Caco-2 (cell line): ENCODE measurements around the gene ANO10. TPM values are rescaled to one million over a fixed set of nuclear protein-coding genes. Genes with fewer than 3 reads are reported as not detected.

Source experiments
- BruUV-seq: library from RNA; stranded (reverse); fragments of 400-500 nt; replicated peaks from 2 replicates; lab custom pipeline; 2021; lab: Mats Ljungman, UMichigan
- CTCF ChIA-PET: fragments of 300-600 bp; sonication (Branson Sonifier 250); formaldehyde crosslinking; loops from one replicate; lab custom pipeline; 2022; ENCODE audit warnings: antibody characterized with exemption; lab: Charles Lee
- POLR2A ChIA-PET: fragments of 300-600 bp; sonication (Branson Sonifier 250); formaldehyde crosslinking; loops from one replicate; lab custom pipeline; 2022; ENCODE audit warnings: antibody characterized with exemption; lab: Charles Lee
- DNase-seq, 2 experiments: peaks; one replicate each; pipeline versions ENCODE4 v3.0.0 to v3.0.0-alpha.2; 2020 to 2022
- H3K27me3 ChIP-seq: replicated peaks from 2 replicates; pipeline ENCODE4 v1.6.0; 2011; ENCODE audit warnings: low read length; ENCODE audit not compliant: control insufficient read depth, insufficient read depth
- H3K36me3 ChIP-seq: 2 replicates; pipeline ENCODE4 v1.5.1; 2011; ENCODE audit warnings: low read length; ENCODE audit not compliant: control insufficient read depth, insufficient read depth
- H3K4me1 ChIP-seq: fragments of 250-450 bp; sonication (Bioruptor Pico); 2 replicates; pipeline ENCODE4 v1.5.1; 2020; ENCODE audit warnings: mild to moderate bottlenecking
- H3K4me3 ChIP-seq: 2 replicates; pipeline ENCODE4 v1.5.1; 2011; ENCODE audit warnings: low read depth, mild to moderate bottlenecking, control low read depth, low read length
- H3K9me3 ChIP-seq: fragments of 250-450 bp; sonication (Bioruptor Pico); 2 replicates; pipeline ENCODE4 v1.5.1; 2020; ENCODE audit warnings: mild to moderate bottlenecking, moderate library complexity
- H3K27ac Mint-ChIP-seq: one replicate; pipeline ENCODE4 v1.8.0; 2022; ENCODE audit warnings: mixed read lengths; ENCODE audit not compliant: unreplicated experiment
- H3K27me3 Mint-ChIP-seq: one replicate; pipeline ENCODE4 v1.8.0; 2022; ENCODE audit warnings: mixed read lengths; ENCODE audit not compliant: insufficient read depth, unreplicated experiment
- H3K36me3 Mint-ChIP-seq: one replicate; pipeline ENCODE4 v1.8.0; 2022; ENCODE audit warnings: mild to moderate bottlenecking, mixed read lengths; ENCODE audit not compliant: insufficient read depth, unreplicated experiment
- H3K4me1 Mint-ChIP-seq: one replicate; pipeline ENCODE4 v1.8.0; 2022; ENCODE audit warnings: low read depth, mixed read lengths; ENCODE audit not compliant: unreplicated experiment
- H3K4me3 Mint-ChIP-seq: one replicate; pipeline ENCODE4 v1.8.0; 2022; ENCODE audit warnings: mild to moderate bottlenecking, moderate library complexity, mixed read lengths; ENCODE audit not compliant: unreplicated experiment
- H3K9me3 Mint-ChIP-seq: one replicate; pipeline ENCODE4 v1.8.0; 2022; ENCODE audit warnings: mixed read lengths; ENCODE audit not compliant: unreplicated experiment
- CTCF ChIP-seq, 2 experiments: fragments of 200-600 bp in 1 of 2; IDR thresholded peaks; 1 replicate in 1 of 2; 2 replicates in 1 of 2; pipeline versions ENCODE4 v1.5.1 to v1.8.0; 2011 to 2022; ENCODE audit warnings: antibody characterized with exemption in 1 of 2, control low read depth in 1 of 2, inconsistent platforms in 1 of 2, low read depth in 1 of 2, low read length in 1 of 2, mild to moderate bottlenecking in 1 of 2, moderate library complexity in 1 of 2; ENCODE audit not compliant: insufficient read depth in 1 of 2, severe bottlenecking in 1 of 2, unreplicated experiment in 1 of 2
- intact Hi-C: fragments of 100-400 bp; cut with micrococcal nuclease; formaldehyde crosslinking; loops from one replicate; pipeline ENCODE4 v1.10.0; 2022; ENCODE audit not compliant: unreplicated experiment
- total RNA-seq: library from RNA; stranded (reverse); gene quantifications from 2 replicates; pipeline ENCODE4 v1.2.3, GENCODE V29; 2022

The ANO10 gene
- total RNA-seq, 1 experiment from 2014 or later = 24.1 TPM

- Mint-ChIP-seq H3K36me3 (peaks cover 57% of the 10 kb centered on the region), H3K27me3 (no peaks in the 10 kb centered on the region), H3K27ac (no peak overlapping the region), H3K4me1 (no peaks in the 10 kb centered on the region), H3K4me3 (no peak overlapping the region), H3K9me3 (peaks cover 36% of the 10 kb centered on the region)
- H3K4me3 ChIP-seq = no peak overlapping the region
- POLR2A ChIA-PET = interaction anchor here (0.5 kb wide), 1 partner anchor 50 kb away, joined by 3 read pairs; no protein-coding TSS in a partner anchor
- H3K4me1 ChIP-seq = no peaks in the 10 kb centered on the region
- BruUV-seq = no TSS peak
- intact Hi-C loops = no loop called here
- H3K9me3 ChIP-seq = peaks cover 16% of the 10 kb centered on the region; the same call in 1 of the 2 replicates
- DNase-seq = no peak
- CTCF ChIA-PET = no interaction called here
- no peaks in the 10 kb centered on the region for H3K36me3 ChIP-seq
- TF ChIP-seq CTCF (IDR thresholded peaks at IDR 0.05; ENCODE audit: insufficient read depth in 1 of 2, low read depth in 1 of 2, low read length in 1 of 2, severe bottlenecking in 1 of 2, unreplicated experiment in 1 of 2) = no peak
- no peaks in the 10 kb centered on the region for H3K27me3 ChIP-seq
These were observed 268.4 kb downstream of the ANO10 start for GRCh38 chr3:43353393-43353792.

- Mint-ChIP-seq H3K36me3 (peaks cover 80% of the 10 kb centered on the region), H3K27ac (no peak overlapping the region), H3K9me3 (peaks cover 32% of the 10 kb centered on the region), H3K4me1 (no peaks in the 10 kb centered on the region), H3K4me3 (no peak overlapping the region), H3K27me3 (no peaks in the 10 kb centered on the region)
- DNase-seq = no peak
- Histone ChIP-seq H3K4me1 (no peaks in the 10 kb centered on the region), H3K36me3 (peaks cover 2% of the 10 kb centered on the region; the same call in 1 of the 2 replicates), H3K27me3 (no peaks in the 10 kb centered on the region), H3K4me3 (no peak overlapping the region), H3K9me3 (peaks cover 7% of the 10 kb centered on the region; the same call in 1 of the 2 replicates)
- CTCF ChIA-PET = no interaction called here
- no TSS peak for BruUV-seq
- intact Hi-C loops = no loop called here
- no peak for TF ChIP-seq CTCF (IDR thresholded peaks at IDR 0.05; ENCODE audit: insufficient read depth in 1 of 2, low read depth in 1 of 2, low read length in 1 of 2, severe bottlenecking in 1 of 2, unreplicated experiment in 1 of 2)
- POLR2A ChIA-PET = no interaction called here
These were observed 272.1 kb downstream of the ANO10 start for GRCh38 chr3:43349716-43350115.

GRCh38 chr3:43348852-43349574, 272.8 kb downstream of the ANO10 start:
- Mint-ChIP-seq H3K36me3 (peaks cover 83% of the 10 kb centered on the region), H3K4me3 (no peak overlapping the region), H3K9me3 (peaks cover 25% of the 10 kb centered on the region), H3K27ac (no peak overlapping the region), H3K27me3 (no peaks in the 10 kb centered on the region), H3K4me1 (no peaks in the 10 kb centered on the region)
- H3K36me3 ChIP-seq = peaks cover 2% of the 10 kb centered on the region; the same call in 1 of the 2 replicates
- intact Hi-C loops = no loop called here
- ChIA-PET POLR2A (no interaction called here), CTCF (no interaction called here)
- no peak overlapping the region for H3K4me3 ChIP-seq
- no peak for TF ChIP-seq CTCF (IDR thresholded peaks at IDR 0.05; ENCODE audit: insufficient read depth in 1 of 2, low read depth in 1 of 2, low read length in 1 of 2, severe bottlenecking in 1 of 2, unreplicated experiment in 1 of 2)
- no peaks in the 10 kb centered on the region for H3K4me1 ChIP-seq
- no peaks in the 10 kb centered on the region for H3K27me3 ChIP-seq
- H3K9me3 ChIP-seq = peaks cover 7% of the 10 kb centered on the region; the same call in 1 of the 2 replicates
- no TSS peak for BruUV-seq
- DNase-seq = no peak
